HUES64 (cell line): Measurements from ENCODE around the gene SMIM35.

Experiments used
- H3K27ac ChIP-seq: 2 replicates; pipeline ENCODE4 v1.7.0; 2013; ENCODE audit warnings: low read depth, low read length, inconsistent platforms
- H3K27me3 ChIP-seq: 2 replicates; pipeline ENCODE4 v1.6.1; 2013; ENCODE audit warnings: mild to moderate bottlenecking, low read length; ENCODE audit not compliant: insufficient read depth
- H3K36me3 ChIP-seq: 2 replicates; pipeline ENCODE4 v1.6.1; 2013; ENCODE audit warnings: mild to moderate bottlenecking, low read length; ENCODE audit not compliant: insufficient read depth
- H3K4me1 ChIP-seq: 2 replicates; pipeline ENCODE4 v1.6.1; 2013; ENCODE audit warnings: mild to moderate bottlenecking, low read length, moderate library complexity; ENCODE audit not compliant: insufficient read depth
- H3K4me3 ChIP-seq: 2 replicates; pipeline ENCODE4 v1.5.1; 2013; ENCODE audit warnings: mild to moderate bottlenecking, low read length, moderate library complexity
- H3K9ac ChIP-seq: 2 replicates; pipeline ENCODE4 v1.6.1; 2013; ENCODE audit warnings: mild to moderate bottlenecking, low read depth, low read length
- H3K9me3 ChIP-seq: 2 replicates; pipeline ENCODE4 v1.6.1; 2013; ENCODE audit warnings: low read depth, low read length; ENCODE audit not compliant: insufficient read depth
- WGBS: fragments of 150-250, 120-280 bp; methylation state at CpG from one replicate; pipeline ENCODE4 v1.1.7; 2013; ENCODE audit warnings: missing lambda C conversion rate; 5-methylcytosine and 5-hydroxymethylcytosine counted together

SMIM35 gene

DNA sequence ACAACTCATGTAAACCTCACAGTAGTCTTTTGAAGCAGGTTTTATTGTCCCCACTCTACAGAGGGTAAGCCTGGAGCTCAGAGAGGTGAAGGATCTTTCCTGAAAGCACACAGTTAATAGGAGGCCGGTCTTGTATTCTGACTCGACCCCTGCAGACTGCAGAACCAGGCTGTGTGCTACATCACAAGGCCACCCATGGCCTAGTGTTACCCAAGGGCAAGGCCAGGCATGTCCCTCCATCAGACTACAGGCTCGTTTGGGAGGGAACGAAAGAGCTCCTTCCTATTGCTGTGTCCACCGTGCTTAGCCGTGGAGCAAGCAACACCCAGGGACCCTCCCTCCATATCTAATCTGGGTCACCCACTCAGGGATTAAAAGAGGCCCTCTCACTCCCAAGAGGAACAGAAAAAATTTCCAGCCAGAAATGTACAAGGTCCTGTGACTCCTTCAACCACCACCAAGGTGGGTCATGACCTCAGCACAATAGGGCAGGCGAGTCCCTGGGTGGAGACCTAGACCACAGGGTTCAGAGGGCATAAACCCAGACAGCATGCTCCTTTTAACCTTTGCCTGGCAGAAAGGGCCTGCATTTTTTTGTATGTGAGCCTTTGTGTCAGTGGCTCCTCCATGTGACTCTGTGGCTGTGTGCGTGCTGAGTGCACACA is 6.3 kb upstream of the SMIM35 start:
- H3K27ac ChIP-seq, result no peak overlapping the region
- WGBS, result 81% methylated on average over 8 of the region's 8 CpGs
- H3K4me1 ChIP-seq, result no peaks in the 10 kb centered on the region

DNA sequence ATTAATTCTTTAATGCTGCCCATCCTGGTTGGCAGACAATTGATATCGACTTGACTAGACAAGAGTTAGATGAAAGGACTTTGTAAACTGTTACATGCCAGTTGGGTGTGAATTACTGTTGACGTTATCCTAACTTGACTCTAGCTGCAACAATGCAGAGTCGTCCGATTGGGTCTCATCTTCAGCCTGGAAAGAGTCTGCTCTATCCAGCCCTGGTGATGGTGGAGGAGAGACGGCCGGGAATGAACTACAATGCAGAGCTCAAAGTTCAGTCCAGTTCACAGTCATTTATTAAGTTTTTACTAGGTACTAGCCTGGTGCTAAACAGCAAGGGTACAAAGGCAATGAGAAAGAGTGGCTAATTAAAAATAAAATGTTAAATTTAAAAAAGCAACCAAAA is 4.9 kb upstream of the SMIM35 start:
- Histone ChIP-seq H3K4me3 (no peak overlapping the region), H3K4me1 (no peaks in the 10 kb centered on the region), H3K9ac (no peak overlapping the region), H3K27me3 (no peaks in the 10 kb centered on the region), H3K27ac (no peak overlapping the region), H3K9me3 (0 out of 2 replicates have a peak, but pooled peaks cover 2% of the 10 kb centered on the region), H3K36me3 (no peaks in the 10 kb centered on the region)
- WGBS, result 94% methylated on average over 6 of the region's 6 CpGs

More for the DNA sequence above, 6.3 kb upstream of the SMIM35 start:
- Histone ChIP-seq H3K9ac (no peak overlapping the region), H3K9me3 (no peaks in the 10 kb centered on the region), H3K36me3 (no peaks in the 10 kb centered on the region), H3K27me3 (no peaks in the 10 kb centered on the region), H3K4me3 (no peak overlapping the region)

DNA sequence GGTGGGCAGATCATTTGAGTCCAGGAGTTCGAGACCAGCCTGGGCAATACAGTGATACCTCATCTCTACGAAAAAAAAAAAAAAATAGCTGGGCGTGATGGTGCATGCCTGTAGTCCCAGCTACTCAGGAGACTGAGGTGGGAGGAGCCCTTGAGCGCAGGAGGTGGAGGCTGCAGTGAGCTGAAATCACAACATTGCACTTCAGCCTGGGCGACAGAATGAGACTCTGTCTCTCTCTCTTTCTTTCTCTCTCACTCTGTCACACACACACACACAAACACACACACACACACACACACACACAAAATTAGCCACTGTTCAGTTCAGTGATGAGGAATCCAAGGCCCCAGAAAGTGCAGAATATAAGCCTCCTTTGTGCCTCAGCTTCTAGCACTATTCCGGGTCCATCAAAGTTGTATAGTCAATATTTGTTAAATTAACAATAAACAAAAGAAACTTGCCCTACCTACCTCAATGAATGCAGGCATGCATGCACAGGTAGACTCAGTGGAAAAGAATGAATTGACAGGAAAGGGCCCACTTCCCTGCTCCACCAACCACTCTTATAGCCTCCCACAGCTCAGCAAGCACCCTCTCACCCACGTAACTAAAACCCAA is 3.9 kb upstream of the SMIM35 start:
- H3K27ac ChIP-seq, result no peak overlapping the region
- H3K9me3 ChIP-seq, result 0 out of 2 replicates have a peak, but pooled peaks cover 2% of the 10 kb centered on the region
- H3K4me3 ChIP-seq, result no peak overlapping the region
- H3K9ac ChIP-seq, result no peak overlapping the region
- WGBS, result 83% methylated on average over 6 of the region's 7 CpGs
- no peaks in the 10 kb centered on the region for H3K36me3 ChIP-seq
- H3K27me3 ChIP-seq, result no peaks in the 10 kb centered on the region
- H3K4me1 ChIP-seq, result no peaks in the 10 kb centered on the region

DNA sequence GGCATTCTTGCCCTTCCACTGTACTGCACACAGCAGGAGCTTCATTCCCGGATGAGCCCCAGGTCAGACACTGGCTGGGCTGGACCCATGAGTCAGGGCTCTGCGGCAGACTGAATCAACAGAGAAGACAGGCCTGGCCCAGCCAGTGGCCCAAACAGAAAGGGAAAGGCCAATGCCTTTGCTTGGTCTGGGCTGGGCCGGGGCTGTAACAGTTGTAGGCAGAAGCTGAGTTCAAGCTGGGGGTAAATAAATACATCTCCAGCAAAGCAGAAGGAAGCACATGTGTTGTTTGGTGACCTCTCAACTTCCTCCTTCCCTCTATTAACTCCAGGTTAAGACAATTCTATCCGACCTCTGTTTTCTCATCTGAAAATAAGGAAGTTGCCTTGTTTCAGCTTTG is 1.8 kb upstream of the SMIM35 start:
- Histone ChIP-seq H3K4me3 (no peak overlapping the region), H3K9ac (no peak overlapping the region), H3K27me3 (no peaks in the 10 kb centered on the region), H3K36me3 (no peaks in the 10 kb centered on the region), H3K4me1 (no peaks in the 10 kb centered on the region), H3K9me3 (0 out of 2 replicates have a peak, but pooled peaks cover 2% of the 10 kb centered on the region), H3K27ac (no peak overlapping the region)
- 83% methylated on average over 4 of the region's 4 CpGs for WGBS

DNA sequence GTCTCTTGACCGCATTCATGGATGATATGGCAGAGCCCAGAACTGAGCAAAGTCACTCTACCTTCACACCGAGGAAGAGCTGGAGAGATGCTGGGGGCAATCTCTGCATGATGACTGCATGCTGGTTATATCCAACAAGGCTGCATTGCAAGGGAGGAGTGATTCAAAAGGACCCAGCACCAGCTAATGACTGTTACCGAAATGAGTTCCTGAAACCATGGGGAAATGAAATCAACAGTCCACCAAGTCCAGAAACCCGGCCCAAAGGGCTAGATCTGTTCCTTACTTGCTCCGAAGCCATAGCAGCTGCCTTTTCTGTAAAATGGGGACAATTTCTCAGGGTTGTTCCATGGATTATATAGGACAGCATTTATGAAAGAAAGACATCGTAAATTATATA is 1.2 kb upstream of the SMIM35 start:
- no peak overlapping the region for H3K27ac ChIP-seq
- 96% methylated on average over 5 of the region's 6 CpGs for WGBS
- no peaks in the 10 kb centered on the region for H3K27me3 ChIP-seq
- no peaks in the 10 kb centered on the region for H3K4me1 ChIP-seq
- no peak overlapping the region for H3K9ac ChIP-seq
- no peak overlapping the region for H3K4me3 ChIP-seq
- no peaks in the 10 kb centered on the region for H3K36me3 ChIP-seq
- 0 out of 2 replicates have a peak, but pooled peaks cover 2% of the 10 kb centered on the region for H3K9me3 ChIP-seq

DNA sequence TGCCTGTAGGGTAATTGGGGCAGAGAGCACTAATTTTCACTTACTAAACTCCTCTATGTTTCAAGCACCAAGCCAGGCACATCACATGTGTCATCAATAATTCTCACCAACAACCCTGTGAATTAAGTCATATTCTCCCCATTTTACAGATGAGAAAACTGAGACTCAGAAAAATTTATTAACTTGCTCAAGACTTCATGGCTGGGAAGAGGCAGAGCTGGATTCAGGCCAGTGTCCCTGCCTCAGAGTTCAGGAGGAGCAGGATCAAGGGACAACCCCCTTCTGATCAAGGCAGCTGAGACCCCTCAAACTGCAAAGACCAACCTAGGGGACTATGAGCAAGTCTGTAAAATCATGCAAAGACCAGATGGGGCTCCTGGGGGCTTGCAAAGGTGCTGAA is 2.1 kb downstream of the SMIM35 start:
- Histone ChIP-seq H3K4me1 (no peaks in the 10 kb centered on the region), H3K9me3 (0 out of 2 replicates have a peak, but pooled peaks cover 2% of the 10 kb centered on the region), H3K4me3 (no peak overlapping the region), H3K9ac (no peak overlapping the region), H3K27me3 (no peaks in the 10 kb centered on the region), H3K36me3 (no peaks in the 10 kb centered on the region), H3K27ac (no peak overlapping the region)

DNA sequence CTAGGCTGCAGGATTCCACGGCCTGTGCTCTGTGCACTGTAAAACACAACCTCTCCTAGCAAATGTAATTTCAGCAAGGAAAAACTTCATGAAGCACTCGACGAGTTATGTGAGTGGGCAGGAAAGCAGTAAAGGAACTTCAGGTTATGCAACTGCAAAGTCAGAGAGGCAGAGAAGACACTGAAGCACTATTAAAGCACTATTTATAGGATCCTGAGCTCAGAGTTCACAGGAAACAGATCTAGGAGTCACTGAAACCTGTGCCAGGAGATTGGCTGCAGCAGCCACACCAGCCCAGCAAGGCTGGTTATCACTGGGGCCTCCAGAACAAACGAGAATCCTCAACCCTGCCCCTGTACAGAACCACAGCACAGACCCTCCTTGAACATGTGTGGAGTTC is 2.5 kb downstream of the SMIM35 start:
- no peaks in the 10 kb centered on the region for H3K27me3 ChIP-seq
- WGBS, result 85% methylated on average over 4 of the region's 4 CpGs
- no peak overlapping the region for H3K9ac ChIP-seq
- H3K4me1 ChIP-seq, result no peaks in the 10 kb centered on the region
- 0 out of 2 replicates have a peak, but pooled peaks cover 2% of the 10 kb centered on the region for H3K9me3 ChIP-seq
- no peak overlapping the region for H3K27ac ChIP-seq
- H3K4me3 ChIP-seq, result no peak overlapping the region
- H3K36me3 ChIP-seq, result no peaks in the 10 kb centered on the region

DNA sequence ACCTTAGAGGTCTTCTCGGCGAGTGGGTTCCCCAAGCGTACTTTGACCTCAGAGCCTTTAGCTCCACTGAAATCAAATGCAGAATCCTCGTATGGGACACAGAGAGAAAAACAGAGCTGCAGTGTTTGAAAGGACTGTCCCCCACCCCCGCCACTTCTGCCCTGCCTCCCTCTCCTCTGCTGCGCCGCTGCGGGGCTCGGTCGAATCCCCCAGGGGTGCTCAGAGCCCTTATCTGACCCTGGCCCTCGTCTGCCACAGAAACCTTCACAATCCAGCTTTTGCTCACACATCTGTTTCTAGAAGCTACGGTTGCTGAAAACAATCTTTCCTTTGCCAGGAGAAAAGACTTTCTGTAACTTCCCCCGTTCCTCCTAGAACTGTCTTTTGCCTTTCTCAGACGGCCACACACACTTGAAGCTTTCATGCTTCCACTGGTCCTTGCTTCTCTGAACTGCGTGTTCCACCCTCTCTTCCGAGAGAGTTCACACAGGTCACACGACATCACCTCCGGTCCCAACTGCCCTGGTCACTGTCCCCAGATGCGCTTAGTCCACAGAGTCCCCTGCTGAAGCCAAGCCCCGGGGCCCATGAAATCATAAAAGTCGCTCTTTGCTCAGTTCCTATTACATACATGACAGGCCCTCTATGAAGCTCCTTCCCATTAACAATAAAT is 3.7 kb downstream of the SMIM35 start:
- 62% methylated on average over 21 of the region's 21 CpGs for WGBS
- H3K9me3 ChIP-seq, result 0 out of 2 replicates have a peak, but pooled peaks cover 2% of the 10 kb centered on the region
- H3K4me3 ChIP-seq, result no peak overlapping the region
- no peaks in the 10 kb centered on the region for H3K36me3 ChIP-seq
- no peak overlapping the region for H3K27ac ChIP-seq
- no peaks in the 10 kb centered on the region for H3K27me3 ChIP-seq
- no peaks in the 10 kb centered on the region for H3K4me1 ChIP-seq
- no peak overlapping the region for H3K9ac ChIP-seq

DNA sequence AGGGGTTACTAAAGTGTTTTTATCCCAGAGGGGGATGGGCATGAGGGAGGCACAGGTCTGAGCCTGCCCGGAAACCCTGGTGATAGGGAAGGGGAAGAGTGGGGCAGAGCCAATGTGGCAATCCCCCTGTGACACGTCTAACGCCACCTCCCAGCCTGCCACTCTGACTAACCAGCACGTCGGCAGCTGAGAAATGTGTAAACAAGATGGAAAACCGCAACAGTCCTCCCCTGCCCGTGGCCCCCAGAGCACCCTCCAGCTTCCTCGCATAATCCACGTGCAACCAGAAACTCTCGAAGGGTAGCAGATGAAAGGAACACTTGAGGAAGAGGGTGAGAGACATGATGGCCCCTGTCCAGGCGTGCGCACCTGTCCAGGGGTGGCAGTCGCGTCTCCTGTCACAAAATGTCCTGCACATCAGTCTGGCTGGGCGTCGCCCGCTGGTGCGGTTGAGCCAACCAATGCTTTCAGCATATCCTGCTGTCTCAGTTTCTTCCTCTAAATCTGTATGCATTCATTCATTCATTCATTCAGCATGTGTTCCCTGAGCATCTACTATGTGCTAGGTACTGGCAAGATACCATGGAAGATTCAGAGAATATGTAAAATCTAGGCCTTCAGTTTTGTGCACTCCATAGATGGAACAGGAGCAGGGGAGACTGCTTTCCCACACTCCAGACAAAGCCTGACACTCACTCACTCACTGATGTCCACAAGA is 5.4 kb downstream of the SMIM35 start:
- Histone ChIP-seq H3K9me3 (no peaks in the 10 kb centered on the region), H3K9ac (no peak overlapping the region), H3K4me1 (no peaks in the 10 kb centered on the region), H3K27ac (no peak overlapping the region), H3K4me3 (no peak overlapping the region), H3K36me3 (no peaks in the 10 kb centered on the region), H3K27me3 (no peaks in the 10 kb centered on the region)
- 89% methylated on average over 18 of the region's 18 CpGs for WGBS

DNA sequence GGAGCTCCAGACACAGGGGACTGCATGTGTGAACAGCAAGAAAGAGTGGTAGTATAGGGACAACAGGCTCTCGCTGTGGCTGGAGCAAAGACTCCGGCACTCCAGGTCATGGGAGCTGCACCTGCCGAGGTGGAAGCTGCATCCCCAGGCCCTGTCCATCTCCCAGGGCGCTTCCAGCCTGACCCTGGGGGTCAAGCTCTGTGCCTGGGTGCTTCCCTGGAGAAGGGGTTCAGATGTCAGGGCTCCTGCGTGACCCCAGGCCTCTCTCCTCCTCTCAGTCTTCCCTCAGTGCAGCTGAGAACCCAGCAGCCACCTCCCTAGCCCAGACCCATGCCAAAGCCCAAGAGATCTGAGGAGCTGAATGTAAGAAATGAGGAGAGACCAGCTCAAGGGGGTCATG is 6.5 kb downstream of the SMIM35 start:
- no peak overlapping the region for H3K27ac ChIP-seq
- no peak overlapping the region for H3K9ac ChIP-seq
- H3K27me3 ChIP-seq, result no peaks in the 10 kb centered on the region
- H3K9me3 ChIP-seq, result no peaks in the 10 kb centered on the region
- H3K36me3 ChIP-seq, result no peaks in the 10 kb centered on the region
- H3K4me1 ChIP-seq, result no peaks in the 10 kb centered on the region
- WGBS, result 94% methylated on average over 5 of the region's 5 CpGs
- H3K4me3 ChIP-seq, result no peak overlapping the region

DNA sequence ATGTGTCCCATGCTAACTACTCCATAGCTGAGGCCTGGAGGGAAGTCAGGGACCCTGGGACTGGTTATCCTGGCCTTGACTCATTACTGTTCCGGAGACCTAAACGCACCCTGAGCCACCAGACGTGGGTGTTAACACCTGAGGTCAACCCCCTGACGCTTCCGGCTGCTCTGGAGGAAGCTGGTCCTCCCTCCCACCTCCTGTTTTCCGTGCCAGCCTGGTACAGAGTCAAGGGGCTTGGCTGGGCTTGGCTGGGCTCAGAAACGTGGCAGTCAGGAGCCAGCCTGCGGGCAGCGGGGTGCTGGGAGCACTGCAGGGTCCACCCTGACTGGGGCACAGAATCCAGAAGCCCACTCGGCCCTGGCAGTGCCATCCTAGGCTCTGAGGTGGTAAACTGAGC is 7.3 kb downstream of the SMIM35 start:
- H3K27me3 ChIP-seq, result no peaks in the 10 kb centered on the region
- H3K4me1 ChIP-seq, result no peaks in the 10 kb centered on the region
- no peaks in the 10 kb centered on the region for H3K36me3 ChIP-seq
- 89% methylated on average over 10 of the region's 10 CpGs for WGBS
- no peak overlapping the region for H3K4me3 ChIP-seq
- H3K9ac ChIP-seq, result no peak overlapping the region
- H3K27ac ChIP-seq, result no peak overlapping the region
- no peaks in the 10 kb centered on the region for H3K9me3 ChIP-seq
